ENCODE measurements around the gene STRBP. TPM values are rescaled to one million over a fixed set of nuclear protein-coding genes. Genes with fewer than 3 reads are reported as not detected.

STRBP gene
- total and polyA plus RNA-seq, 9 of the 15 experiments (the other 6 are each of a cell fraction or from before 2014, with no cell fraction given) = 27.7 to 84.0 (median 70.2) TPM

- H3K79me2 ChIP-seq (ENCODE audit: control insufficient read depth, insufficient read depth, low read length) = no peaks in the 10 kb centered on the region
- no peak overlapping the region for H3K9ac ChIP-seq (ENCODE audit: insufficient read depth in 1 of 2, low read depth in 2 of 2, low read length in 2 of 2)
- H4K20me1 ChIP-seq (replicated peaks; ENCODE audit: control insufficient read depth, insufficient read depth, low read length) = no peaks in the 10 kb centered on the region
- no peaks in the 10 kb centered on the region for H3K27me3 ChIP-seq (ENCODE audit: control insufficient read depth in 2 of 2, insufficient read depth in 2 of 2, low read length in 2 of 2)
- TF ChIP-seq ADNP (tag; IDR thresholded peaks at IDR 0.05) = no peak
- no peak for TF ChIP-seq HLTF (IDR thresholded peaks at IDR 0.05)
- TF ChIP-seq ETV6 (IDR thresholded peaks at IDR 0.05; ENCODE audit: borderline replicate concordance in 1 of 2, low read depth in 2 of 2, low read length in 1 of 2) = no peak
- TF ChIP-seq ETV6 (CRISPR knock-in tag; IDR thresholded peaks at IDR 0.05; ENCODE audit: borderline replicate concordance) = no peak
- TF ChIP-seq ZFP30 (CRISPR knock-in tag; IDR thresholded peaks at IDR 0.05; ENCODE audit: borderline replicate concordance) = no peak
- no peak for TF ChIP-seq ZNF586 (CRISPR knock-in tag; conservative IDR thresholded peaks at IDR 0.05)
- TF ChIP-seq MCM7 (IDR thresholded peaks at IDR 0.05) = no peak
- intact Hi-C loops (cut with micrococcal nuclease) = no loop called here
- no TSS peak for BruUV-seq (replicated peaks)
- H3K4me3 ChIP-seq = no peak overlapping the region
- WGBS (ENCODE audit: insufficient coverage, low coverage, missing lambda C conversion rate) = 96% methylated on average over 5 of the region's 5 CpGs
- POLR2A ChIA-PET = interaction anchor here (0.7 kb wide), 1 partner anchor 169 kb away, joined by 3 read pairs; no protein-coding TSS in a partner anchor
- ATAC-seq (no peak), FAIRE-seq (no peak), DNase-seq (ENCODE audit: extremely low read depth in 1 of 4, low spot score in 3 of 4) (no peak)
- H3K27ac ChIP-seq (ENCODE audit: extremely low read depth, low read depth, low read length) = no peak overlapping the region
- H3K9me3 ChIP-seq (replicated peaks; ENCODE audit: control insufficient read depth, insufficient read depth, low read depth, low read length) = no peaks in the 10 kb centered on the region
- CTCF ChIA-PET (ENCODE audit: low intra/inter-chr PET ratio) = no interaction called here
- no peaks in the 10 kb centered on the region for H3K4me1 ChIP-seq (replicated peaks in 1 of 2; ENCODE audit: control insufficient read depth in 2 of 2, insufficient read depth in 2 of 2, low read length in 2 of 2)
- no peak overlapping the region for H3K4me2 ChIP-seq (ENCODE audit: insufficient read depth, low read length)
- no peaks in the 10 kb centered on the region for H3K9me1 ChIP-seq (ENCODE audit: control insufficient read depth, insufficient read depth, low read length)
- no peak overlapping the region for H2AFZ ChIP-seq (ENCODE audit: low read depth, low read length)
- peaks cover 68% of the 10 kb centered on the region for H3K36me3 ChIP-seq (ENCODE audit: control insufficient read depth, insufficient read depth, low read length)
- in situ Hi-C loops (cut with MboI) = no loop called here
These were observed 133.0 kb downstream of the STRBP start for GRCh38 chr9:123135430-123135829.

GRCh38 chr9:123132696-123133095 is 135.7 kb downstream of the STRBP start:
- H3K9ac ChIP-seq (ENCODE audit: insufficient read depth in 1 of 2, low read depth in 2 of 2, low read length in 2 of 2) = no peak overlapping the region
- no peaks in the 10 kb centered on the region for H3K4me1 ChIP-seq (replicated peaks in 1 of 2; ENCODE audit: control insufficient read depth in 2 of 2, insufficient read depth in 2 of 2, low read length in 2 of 2)
- no peak overlapping the region for H3K27ac ChIP-seq (ENCODE audit: extremely low read depth, low read depth, low read length)
- H3K4me2 ChIP-seq (ENCODE audit: insufficient read depth, low read length) = no peak overlapping the region
- 88% methylated on average over 6 of the region's 6 CpGs for WGBS (ENCODE audit: insufficient coverage, low coverage, missing lambda C conversion rate)
- H3K27me3 ChIP-seq (ENCODE audit: control insufficient read depth in 2 of 2, insufficient read depth in 2 of 2, low read length in 2 of 2) = no peaks in the 10 kb centered on the region
- ATAC-seq (no peak), DNase-seq (ENCODE audit: extremely low read depth in 1 of 4, low spot score in 3 of 4) (no peak), FAIRE-seq (peak; percentile 35)
- H4K20me1 ChIP-seq (replicated peaks; ENCODE audit: control insufficient read depth, insufficient read depth, low read length) = no peaks in the 10 kb centered on the region
- H3K36me3 ChIP-seq (ENCODE audit: control insufficient read depth, insufficient read depth, low read length) = peaks cover 80% of the 10 kb centered on the region
- no peaks in the 10 kb centered on the region for H3K79me2 ChIP-seq (ENCODE audit: control insufficient read depth, insufficient read depth, low read length)
- POLR2A ChIA-PET = interaction anchor here (1.3 kb wide), 1 partner anchor 12 kb away, joined by 3 read pairs; no protein-coding TSS in a partner anchor
- H3K4me3 ChIP-seq = no peak overlapping the region
- H3K9me1 ChIP-seq (ENCODE audit: control insufficient read depth, insufficient read depth, low read length) = no peaks in the 10 kb centered on the region
- in situ Hi-C loops (cut with MboI) = no loop called here
- BruUV-seq (replicated peaks) = no TSS peak
- no peak overlapping the region for H2AFZ ChIP-seq (ENCODE audit: low read depth, low read length)
- H3K9me3 ChIP-seq (replicated peaks; ENCODE audit: control insufficient read depth, insufficient read depth, low read depth, low read length) = no peaks in the 10 kb centered on the region
- CTCF ChIA-PET (ENCODE audit: low intra/inter-chr PET ratio) = no interaction called here
- intact Hi-C loops (cut with micrococcal nuclease) = no loop called here
- no peak for TF ChIP-seq ZBTB1 (CRISPR knock-in tag; IDR thresholded peaks at IDR 0.05; ENCODE audit: borderline replicate concordance, low read depth)
- TF ChIP-seq MBD1 (CRISPR knock-in tag; IDR thresholded peaks at IDR 0.05) = no peak
- TF ChIP-seq OTX1 (CRISPR knock-in tag; IDR thresholded peaks at IDR 0.05) = no peak
- TF ChIP-seq ZNF23 (CRISPR knock-in tag; IDR thresholded peaks at IDR 0.05) = no peak
- TF ChIP-seq ETV5 (CRISPR knock-in tag; IDR thresholded peaks at IDR 0.05; ENCODE audit: low read depth) = no peak
- TF ChIP-seq GTF3C2 (IDR thresholded peaks at IDR 0.05; ENCODE audit: borderline replicate concordance, extremely low read depth, insufficient read length) = no peak

Measured in K562 (cell line).